H54 (cell line): ENCODE results near the gene SLIT3.

Experiments used
- DNase-seq: peaks from one replicate; pipeline ENCODE4 v3.0.0; 2011; ENCODE audit warnings: low spot score, mixed read lengths; ENCODE audit not compliant: insufficient read length
- FAIRE-seq: peaks from 3 replicates; lab custom pipeline; 2011; peaks lifted over from hg19 to GRCh38; lab: Jason Lieb, UNC
- POLR2A ChIP-seq: IDR thresholded peaks from 2 replicates; pipeline ENCODE4 v1.6.1; 2011; ENCODE audit warnings: low read depth, mild to moderate bottlenecking, low read length

SLIT3 gene

DNA sequence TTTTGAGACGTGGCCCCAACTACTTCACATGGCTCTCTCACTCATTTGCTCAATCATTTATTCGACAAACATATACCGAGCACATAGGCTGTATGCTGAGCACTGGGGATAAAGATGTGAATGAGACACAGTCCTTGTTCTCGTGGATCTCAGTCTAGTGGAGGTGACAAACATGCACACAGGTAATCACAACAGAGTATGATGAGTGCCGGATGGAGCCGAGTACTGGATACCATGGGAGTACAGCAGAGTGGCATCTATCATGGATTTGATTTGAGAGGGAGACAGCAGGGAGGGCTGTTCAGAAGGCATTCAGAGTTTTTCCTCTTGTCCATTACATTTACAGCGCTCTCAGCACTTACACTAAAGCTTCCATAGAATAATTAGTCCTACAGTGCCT is 259.8 kb downstream of the SLIT3 start:
- DNase-seq (no peak), FAIRE-seq (no peak)
- no peak for TF ChIP-seq POLR2A

DNA sequence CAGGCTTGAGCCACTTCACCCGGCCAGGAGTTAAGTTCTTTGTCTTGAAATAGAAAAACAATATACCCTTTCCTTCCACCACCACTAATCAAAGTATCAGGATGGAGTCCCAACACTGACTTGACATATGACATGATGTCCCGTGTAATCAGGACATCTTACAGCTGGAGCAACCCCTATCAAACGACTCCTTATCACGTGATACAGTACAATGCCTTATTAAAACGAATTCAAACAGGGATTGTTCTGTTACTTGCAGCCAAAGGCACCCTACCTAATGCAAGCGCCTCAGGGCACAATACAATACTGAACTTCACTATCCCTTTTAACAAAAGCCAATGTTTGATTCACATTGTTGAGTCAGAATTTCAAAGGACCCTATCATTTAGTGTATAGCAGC is 261.3 kb downstream of the SLIT3 start:
- FAIRE-seq = no peak
- no peak for DNase-seq
- TF ChIP-seq POLR2A = no peak

DNA sequence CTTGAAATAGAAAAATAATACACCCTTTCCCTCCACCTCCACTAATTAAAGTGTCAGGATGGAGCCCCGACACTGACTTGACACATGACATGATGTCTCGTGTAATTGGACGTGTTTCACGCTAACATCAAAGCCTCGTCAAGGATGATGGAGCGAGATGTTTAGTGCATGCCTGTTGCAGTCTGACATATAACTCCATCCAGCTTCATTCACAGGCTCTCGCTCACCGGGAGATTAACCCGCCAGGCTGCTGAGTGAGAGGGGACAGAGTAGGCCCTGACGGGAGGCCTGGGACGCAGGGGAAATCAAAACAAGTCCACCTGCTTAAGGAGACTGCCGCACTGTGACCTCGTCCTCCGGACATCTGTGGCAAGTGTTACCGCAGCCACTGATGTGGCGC is 263.5 kb downstream of the SLIT3 start:
- DNase-seq (no peak), FAIRE-seq (no peak)
- no peak for TF ChIP-seq POLR2A

DNA sequence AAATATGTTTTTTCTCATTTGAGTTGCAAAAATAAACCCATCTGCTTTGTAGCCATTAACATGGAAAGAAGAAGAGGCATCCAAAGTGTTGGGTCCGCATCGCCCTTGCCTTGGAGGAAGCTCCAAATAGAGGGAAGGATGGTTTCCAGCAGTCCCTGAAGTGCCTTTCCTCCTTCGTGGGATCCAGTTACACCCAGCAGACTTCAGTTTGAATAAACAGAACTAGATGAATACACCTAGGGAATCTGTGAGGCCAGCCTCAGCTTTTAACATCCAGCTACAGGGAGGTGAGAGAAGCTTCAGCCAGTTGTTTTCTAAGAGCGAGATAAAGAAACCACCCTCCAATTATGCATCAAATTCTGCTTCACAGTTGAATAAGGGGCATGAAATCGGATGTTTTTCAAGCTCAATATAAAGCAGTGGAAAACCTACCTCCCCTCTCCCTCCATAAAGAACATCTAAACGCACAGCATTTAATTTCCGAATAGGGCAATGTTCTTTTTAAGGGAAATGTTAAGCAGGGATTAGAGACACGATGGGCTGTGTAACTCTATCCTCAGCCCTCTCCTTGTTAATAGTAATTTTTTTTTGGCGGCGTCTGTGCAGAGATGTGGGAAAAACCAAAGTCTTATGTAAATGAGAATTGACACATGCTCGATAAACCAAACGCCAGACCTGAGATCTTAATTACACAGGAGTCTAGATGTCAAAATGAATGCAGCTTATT is 264.7 kb downstream of the SLIT3 start:
- no peak for FAIRE-seq
- TF ChIP-seq POLR2A = no peak

DNA sequence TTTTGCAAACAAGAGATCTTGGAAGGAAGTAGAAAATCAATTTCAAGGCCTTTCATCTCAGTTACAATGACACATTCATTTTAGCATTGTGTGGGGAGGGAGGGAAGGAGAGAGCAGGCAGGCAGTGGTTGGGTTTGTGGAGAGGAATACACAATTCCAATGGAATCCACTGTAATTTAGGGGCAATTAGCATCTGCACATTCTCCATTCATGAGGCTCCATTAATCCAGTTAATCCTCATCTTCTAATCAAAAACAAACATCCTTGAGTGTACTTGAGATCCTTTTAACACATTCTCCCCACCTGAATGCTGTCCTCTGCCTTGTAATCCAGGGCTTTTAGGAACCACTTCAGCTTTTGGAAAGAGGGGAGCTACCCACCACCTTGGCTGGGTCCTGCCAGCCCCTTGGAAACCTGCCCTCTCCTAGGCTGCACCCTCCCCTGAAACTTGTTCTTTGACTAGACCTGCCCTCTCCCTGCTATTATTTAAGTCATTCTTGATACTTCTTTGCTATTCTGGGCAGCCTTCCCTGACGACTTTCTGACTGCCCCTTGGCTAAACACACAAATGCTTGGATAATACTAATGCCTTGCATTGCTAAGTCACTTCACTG is 271.2 kb downstream of the SLIT3 start:
- FAIRE-seq (no peak), DNase-seq (no peak)
- no peak for TF ChIP-seq POLR2A

More for the DNA sequence above, 264.7 kb downstream of the SLIT3 start:
- DNase-seq = no peak

DNA sequence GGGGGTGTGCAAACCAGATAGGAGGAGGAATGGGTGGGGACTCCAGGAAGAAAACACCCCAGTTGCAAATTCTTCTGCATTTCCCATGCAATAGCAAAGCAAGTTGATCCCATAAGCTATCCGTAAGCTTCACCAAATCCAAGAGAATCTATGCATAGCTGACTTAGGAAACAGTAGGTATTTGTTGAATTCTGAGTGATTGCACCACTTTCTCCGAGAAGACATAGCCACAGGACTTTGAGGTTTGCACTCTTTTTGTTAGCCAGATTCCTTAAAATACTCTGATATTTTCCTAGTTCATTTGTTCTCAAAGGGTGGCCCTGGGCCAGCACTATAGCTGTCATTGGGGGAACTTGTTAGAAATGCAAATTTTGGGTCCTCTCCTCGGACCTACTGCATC is 271.9 kb downstream of the SLIT3 start:
- no peak for TF ChIP-seq POLR2A
- FAIRE-seq = no peak
- no peak for DNase-seq

DNA sequence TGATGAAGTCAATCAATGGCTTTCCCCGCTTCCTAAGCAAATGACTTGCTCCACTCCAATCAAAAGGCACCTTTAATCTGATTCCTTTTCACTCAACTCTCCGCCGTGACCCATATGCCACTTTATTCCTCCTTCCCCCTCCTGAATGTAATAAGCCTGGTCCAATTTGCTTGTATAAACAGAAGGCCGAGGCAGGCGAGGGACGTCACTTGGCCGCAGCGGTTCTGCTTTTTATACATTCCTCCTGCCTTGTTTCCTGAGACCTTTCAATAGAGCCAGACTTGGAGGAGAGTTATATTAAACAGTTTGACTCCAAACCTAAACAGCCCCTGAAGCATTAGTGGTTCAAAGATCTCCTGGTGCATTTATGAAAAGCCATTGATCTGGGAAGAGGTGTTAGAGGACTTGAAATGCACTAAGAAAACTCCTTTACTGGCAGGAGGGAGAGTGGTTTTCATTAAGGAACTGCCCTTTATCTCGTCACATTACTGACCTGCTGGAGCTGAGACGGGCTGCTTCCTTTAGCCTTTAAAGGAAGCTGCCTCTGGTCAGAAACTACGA is 273.4 kb downstream of the SLIT3 start:
- FAIRE-seq = no peak
- no peak for DNase-seq

DNA sequence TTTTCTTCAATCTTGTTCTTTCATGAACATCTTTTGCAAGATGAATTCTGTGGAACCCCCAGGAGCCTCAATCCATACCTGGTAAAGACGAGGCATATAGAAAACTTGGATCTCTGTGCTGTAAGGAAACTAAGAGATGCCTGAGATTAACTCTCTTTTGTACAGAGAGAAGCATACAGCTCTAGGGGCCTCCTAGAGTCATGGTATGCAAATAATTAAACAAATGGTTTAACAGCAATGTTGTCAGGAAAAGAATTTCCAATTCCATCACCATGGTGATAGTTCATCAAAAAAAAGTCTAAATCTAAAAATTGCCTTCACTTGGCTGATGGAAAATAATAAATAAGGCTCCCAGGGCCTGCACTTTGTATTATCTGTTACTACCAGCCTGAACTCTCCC is 275.4 kb downstream of the SLIT3 start:
- no peak for FAIRE-seq
- no peak for DNase-seq
- TF ChIP-seq POLR2A = no peak

More for the DNA sequence above, 273.4 kb downstream of the SLIT3 start:
- no peak for TF ChIP-seq POLR2A

DNA sequence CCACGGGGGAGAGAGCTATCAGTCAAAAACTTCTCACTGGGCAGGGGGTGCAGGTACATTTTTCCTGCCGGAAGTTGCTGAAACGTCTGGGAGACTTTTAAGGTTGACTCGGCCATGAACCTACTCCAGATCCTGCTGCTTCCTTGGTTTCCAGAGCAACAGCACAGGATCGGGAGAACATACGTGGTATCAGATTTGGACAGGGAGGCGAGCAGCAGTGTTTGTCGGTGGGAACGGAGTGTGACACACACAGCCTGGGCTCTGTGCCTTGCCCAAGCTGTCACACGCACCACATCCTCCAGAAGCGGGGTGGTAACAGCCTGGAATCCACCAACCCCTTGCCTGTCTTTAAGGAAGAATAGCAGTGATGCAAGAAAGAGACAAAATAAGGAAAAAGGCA is 276.5 kb downstream of the SLIT3 start:
- DNase-seq (no peak), FAIRE-seq (no peak)

DNA sequence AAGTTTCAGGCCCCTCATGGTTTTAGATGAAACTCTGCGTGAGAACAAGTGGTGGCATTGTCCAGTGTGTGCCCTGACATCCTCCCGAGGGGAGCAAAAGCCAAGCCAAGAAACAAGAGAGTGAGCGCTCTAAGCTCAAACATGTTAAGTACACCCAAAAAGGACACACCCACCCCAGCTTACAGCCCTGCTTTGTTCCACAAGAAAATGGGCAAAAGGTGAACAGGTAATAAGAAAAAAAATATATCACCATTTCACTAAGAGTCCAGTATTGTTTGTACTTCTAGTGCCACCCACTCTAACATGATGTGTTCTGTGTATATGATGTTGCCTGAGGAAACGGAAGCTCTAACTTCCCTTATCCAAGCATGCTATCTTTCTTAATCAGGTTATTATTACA is 278.2 kb downstream of the SLIT3 start:
- no peak for DNase-seq
- TF ChIP-seq POLR2A = no peak
- FAIRE-seq = no peak

More for the DNA sequence above, 276.5 kb downstream of the SLIT3 start:
- no peak for TF ChIP-seq POLR2A

DNA sequence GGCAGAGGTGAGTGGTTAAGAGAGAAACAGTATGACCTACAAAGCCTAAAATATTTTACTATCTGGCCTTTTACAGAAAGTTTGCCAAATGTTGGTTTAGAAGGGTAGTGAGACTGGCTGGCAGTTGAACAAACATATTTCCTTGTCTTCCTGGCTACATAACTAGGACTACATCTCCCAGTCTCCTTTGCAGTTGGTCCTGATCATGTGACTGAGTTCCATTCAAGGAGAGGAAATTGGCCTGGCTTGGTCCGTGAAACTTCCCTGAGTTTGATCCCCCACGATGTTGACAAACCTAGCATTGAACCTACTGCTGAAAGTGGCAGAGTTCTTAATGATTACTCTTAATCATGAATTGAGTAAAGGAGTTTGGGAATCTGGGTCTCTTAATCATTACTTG is 280.8 kb downstream of the SLIT3 start:
- FAIRE-seq (no peak), DNase-seq (no peak)
- TF ChIP-seq POLR2A = no peak

DNA sequence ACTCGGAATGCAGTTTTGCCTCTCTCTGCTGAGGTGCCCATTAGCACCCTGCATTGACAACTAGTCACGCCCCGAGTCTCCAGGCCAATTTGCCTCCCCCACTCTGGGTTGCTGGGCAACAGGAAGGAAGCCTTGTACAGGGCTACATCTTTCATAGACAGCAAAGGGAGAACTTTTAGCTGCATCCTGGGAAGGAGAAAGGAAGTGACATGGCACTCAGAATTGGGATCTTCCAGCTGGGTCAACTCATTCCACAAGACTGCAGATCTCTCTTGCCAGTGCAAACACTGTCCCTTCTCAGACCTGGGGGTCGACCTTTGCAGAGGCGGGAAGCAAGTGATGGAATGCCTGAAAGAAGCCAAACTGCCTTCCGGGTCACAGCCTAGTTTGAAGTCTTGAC is 282.0 kb downstream of the SLIT3 start:
- TF ChIP-seq POLR2A = no peak
- no peak for DNase-seq
- no peak for FAIRE-seq

DNA sequence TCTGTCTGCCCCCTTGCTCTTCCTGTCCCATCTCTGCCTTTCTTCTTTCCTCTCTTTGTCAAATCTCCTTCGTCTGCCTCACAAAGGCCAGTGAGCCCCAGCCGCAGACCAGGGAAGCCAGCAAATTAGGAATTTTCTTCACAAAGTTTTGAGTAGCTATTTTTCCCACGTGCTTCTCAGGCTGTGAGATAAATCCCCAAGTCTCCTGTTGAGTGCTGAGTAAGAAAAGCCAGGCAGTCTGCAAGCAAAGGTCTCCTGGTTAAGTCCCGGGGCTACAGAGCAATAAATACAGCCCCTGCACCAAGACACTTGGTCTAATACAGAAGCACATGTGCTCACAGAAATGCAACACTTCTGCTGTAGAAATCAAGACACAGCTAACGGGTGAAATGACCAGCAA is 284.9 kb downstream of the SLIT3 start:
- TF ChIP-seq POLR2A = no peak
- FAIRE-seq = no peak
- no peak for DNase-seq

DNA sequence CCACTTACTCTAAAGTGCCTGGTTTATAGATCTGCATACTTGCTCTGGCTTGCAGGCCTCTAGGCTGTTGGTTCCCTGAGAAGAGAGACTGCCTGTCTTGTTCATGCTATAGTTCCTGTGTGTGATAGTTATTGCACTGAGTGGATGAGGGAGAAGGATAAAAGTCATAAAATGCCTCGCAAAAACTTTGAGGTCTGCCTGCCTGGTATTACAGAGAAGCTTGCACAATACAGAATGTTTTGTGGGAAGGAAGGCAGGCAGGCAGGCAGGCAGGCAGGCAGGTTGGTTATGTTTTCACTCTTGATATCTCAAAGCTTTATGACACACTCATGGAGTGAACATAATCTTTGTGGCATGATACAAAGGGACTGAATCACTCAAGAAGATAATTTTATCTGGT is 287.1 kb downstream of the SLIT3 start:
- no peak for DNase-seq
- TF ChIP-seq POLR2A = no peak
- FAIRE-seq = no peak
